Measurements from ENCODE around the gene MAN1B1.
A peak's percentile ranks its signal among the peaks of the same experiment; 100 is the strongest.

DNA sequence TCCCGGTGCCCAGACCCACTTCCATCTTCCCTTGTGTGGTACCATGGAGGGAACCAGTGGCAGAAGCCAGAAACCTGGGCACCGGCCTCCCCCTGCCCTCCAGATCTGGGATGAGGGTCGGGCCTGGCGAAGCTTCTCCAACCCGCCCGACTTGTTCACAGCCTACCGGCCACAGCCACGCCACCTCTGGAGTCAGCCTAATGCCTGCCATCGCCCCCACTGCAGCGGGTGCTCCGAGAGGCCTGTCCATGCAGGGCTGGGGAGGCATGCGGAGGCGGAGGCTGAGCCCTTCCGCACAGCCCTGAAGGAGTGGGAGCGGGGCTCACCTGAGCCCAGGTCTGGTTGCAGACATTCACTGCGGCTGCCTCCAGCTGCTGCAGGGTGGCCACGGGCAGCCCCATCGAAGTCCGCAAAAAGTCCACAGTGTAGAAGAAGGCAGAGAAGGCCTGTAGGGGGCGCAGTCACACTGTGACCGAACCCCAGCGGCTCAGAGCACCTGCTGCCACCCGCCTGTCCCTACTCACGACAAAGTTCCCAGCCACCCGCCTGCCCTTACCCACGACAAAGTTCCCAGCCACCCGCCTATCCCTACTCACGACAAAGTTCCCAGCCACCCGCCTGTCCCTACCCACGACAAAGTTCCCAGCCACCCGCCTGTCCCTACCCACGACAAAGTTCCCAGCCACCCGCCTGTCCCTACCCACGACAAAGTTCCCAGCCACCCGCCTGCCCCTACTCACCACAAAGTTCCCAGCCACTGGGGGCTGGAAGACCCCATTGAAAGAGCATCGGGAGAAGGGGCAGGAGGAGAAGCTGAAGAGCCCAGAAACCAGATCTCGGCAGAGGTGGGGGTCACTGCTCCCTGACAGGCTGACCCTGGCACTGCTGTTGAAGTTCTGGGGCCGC lies 37.0 kb upstream of the MAN1B1 start:
- TF ChIP-seq CTCF (IDR thresholded peaks at IDR 0.05; ENCODE audit: low read length) (peak; percentile 31; the same call in 1 of the 2 replicates), EZH2phosphoT487 (IDR thresholded peaks at IDR 0.05; ENCODE audit: low read length) (no peak)

Data from MM.1S (cell line).